NCI-H82 (cell line): ENCODE data around the gene UBLCP1.
"Not testable (repeated sequence)": the region's sequence is repeated elsewhere in the genome, so short reads cannot be mapped to it uniquely, and the experiment has no call there.

ENCODE experiments used
- DNase-seq: peaks from one replicate; lab custom pipeline; 2025; lab: John Stamatoyannopoulos, UW

The UBLCP1 gene

GRCh38 chr5:159252195-159252594, 10.9 kb upstream of the UBLCP1 start:
- DNase-seq: no peak

GRCh38 chr5:159257007-159257406, 6.1 kb upstream of the UBLCP1 start:
- DNase-seq: no peak

- DNase-seq: peak; percentile 13
These were observed 5.3 kb upstream of the UBLCP1 start for GRCh38 chr5:159257629-159258283.

GRCh38 chr5:159258361-159258760, 4.7 kb upstream of the UBLCP1 start:
- DNase-seq: no peak

- DNase-seq: not testable (repeated sequence)
These were observed 2.9 kb upstream of the UBLCP1 start for GRCh38 chr5:159260212-159260611.

GRCh38 chr5:159262472-159262858, 625 bp upstream of the UBLCP1 start:
- peak; percentile 47 for DNase-seq

- DNase-seq: peak; percentile 26
These were observed 447 bp downstream of the UBLCP1 start for GRCh38 chr5:159263569-159263905.

GRCh38 chr5:159266764-159267163, 3.7 kb downstream of the UBLCP1 start:
- DNase-seq: not testable (repeated sequence)

GRCh38 chr5:159269723-159270122, 6.6 kb downstream of the UBLCP1 start:
- DNase-seq: no peak

GRCh38 chr5:159273923-159274322, 10.8 kb downstream of the UBLCP1 start:
- no peak for DNase-seq

GRCh38 chr5:159274676-159275075, 11.6 kb downstream of the UBLCP1 start:
- no peak for DNase-seq

- peak; percentile 74 for DNase-seq
These were observed 23.4 kb downstream of the UBLCP1 start for GRCh38 chr5:159286420-159287035.

- no peak for DNase-seq
These were observed 27.7 kb downstream of the UBLCP1 start for GRCh38 chr5:159290741-159291140.

- no peak for DNase-seq
These were observed 31.8 kb downstream of the UBLCP1 start for GRCh38 chr5:159294921-159295320.

GRCh38 chr5:159297300-159297699, 34.2 kb downstream of the UBLCP1 start:
- DNase-seq: not testable (repeated sequence)

- no peak for DNase-seq
These were observed 38.4 kb downstream of the UBLCP1 start for GRCh38 chr5:159301466-159301865.

- DNase-seq: not testable (repeated sequence)
These were observed 39.1 kb downstream of the UBLCP1 start for GRCh38 chr5:159301929-159302860.

- no peak for DNase-seq
These were observed 40.2 kb downstream of the UBLCP1 start for GRCh38 chr5:159303286-159303685.

GRCh38 chr5:159304961-159305595, 42.0 kb downstream of the UBLCP1 start:
- DNase-seq: no peak

- no peak for DNase-seq
These were observed 46.8 kb downstream of the UBLCP1 start for GRCh38 chr5:159309689-159310433.

- DNase-seq: no peak
These were observed 47.4 kb downstream of the UBLCP1 start for GRCh38 chr5:159310511-159310910.

GRCh38 chr5:159311063-159311462, 48.0 kb downstream of the UBLCP1 start:
- no peak for DNase-seq
